OCI-M1 (cell line): ENCODE results near the gene CRYGN.

Source experiments
- DNase-seq: peaks from one replicate; lab custom pipeline; 2025; lab: John Stamatoyannopoulos, UW

CRYGN gene, protein sequence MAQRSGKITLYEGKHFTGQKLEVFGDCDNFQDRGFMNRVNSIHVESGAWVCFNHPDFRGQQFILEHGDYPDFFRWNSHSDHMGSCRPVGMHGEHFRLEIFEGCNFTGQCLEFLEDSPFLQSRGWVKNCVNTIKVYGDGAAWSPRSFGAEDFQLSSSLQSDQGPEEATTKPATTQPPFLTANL

DNA sequence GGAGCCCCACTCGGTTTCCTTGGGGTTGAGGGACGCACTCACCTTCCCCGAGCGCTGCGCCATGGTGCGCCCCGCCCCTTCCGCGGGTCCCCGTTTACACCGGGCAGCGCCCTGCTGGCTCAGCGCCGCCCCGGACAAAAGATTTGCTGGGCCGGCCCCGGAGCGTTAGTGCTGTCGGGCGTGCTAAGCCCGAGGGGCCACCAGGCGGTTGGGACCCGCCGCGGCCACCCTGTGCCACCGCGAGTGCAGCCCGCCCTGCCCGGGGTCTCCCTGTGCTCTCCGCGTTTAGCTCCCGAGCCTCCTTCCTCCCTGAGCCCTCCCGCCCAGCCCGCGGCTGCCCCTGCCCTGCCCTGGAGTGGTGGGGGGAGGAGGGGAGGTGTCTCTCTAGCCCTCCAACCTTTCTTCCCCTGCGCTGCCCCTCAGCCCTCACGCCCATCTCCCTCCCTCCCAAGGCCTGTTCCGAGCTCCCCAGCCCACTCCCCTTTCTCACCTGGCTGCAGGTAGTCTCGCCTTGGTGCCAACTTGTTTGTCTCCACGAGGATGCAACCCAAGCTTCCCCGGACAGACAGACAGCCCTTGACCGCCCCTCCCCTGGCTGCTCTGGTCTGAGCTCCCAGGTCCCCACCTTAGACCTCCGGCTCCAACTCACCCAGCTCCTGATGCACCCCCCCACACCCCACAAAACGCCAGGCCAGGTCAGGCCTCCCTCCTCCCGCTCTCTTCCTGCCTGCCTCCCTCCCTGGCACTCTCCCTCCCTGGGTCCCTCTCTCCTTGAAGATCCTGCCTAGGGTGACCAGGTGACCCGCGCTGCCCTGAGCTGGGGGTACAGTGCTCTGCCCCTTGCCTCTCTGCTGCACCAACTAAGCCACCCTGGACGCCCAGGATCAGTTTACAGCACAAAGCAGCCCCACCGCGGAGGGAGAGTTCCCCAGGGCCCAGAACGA is at the start of gene CRYGN:
CRYGN (minus strand) TSS at position 287 of the 944 bp plus-strand sequence; CDS start at position 63, 224 bp downstream.
- no peak for DNase-seq

DNA sequence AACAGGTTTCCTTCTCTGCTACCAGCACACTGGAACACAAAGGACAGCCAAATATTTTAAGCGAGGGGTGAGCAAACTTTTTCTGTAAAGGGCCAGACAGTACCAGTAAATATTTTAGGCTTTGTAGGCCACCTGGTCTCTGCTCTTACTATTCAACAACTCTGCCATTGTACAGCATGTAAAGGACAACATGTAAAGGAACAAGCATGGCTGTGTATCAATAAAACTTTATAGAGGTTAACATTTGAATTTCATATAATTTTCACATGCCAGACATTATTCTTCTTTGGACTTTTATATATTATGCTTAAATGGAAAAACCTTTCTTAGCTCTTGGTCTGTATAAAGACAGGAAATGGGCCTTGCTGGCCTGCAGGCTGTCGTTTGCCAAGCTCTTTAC is 49.6 kb upstream of the CRYGN start:
- no peak for DNase-seq

DNA sequence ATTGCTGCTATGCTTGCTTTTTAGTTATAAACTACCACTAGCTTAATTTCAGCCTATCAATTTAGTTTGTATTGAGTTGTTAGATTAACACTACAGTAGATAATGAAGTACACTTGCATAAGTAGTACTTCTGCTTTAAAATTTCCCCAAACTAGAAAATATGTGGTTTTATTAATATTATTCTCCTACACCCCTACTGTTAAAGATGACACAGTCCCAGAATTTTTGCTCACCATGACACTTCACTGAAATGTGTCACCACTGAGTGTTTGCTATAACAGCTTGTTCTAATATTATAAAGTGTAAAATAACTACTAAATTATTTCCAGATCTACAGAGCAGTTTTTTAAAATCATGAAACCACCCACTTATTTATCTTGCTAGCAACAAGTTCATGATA is 48.2 kb upstream of the CRYGN start:
- no peak for DNase-seq

DNA sequence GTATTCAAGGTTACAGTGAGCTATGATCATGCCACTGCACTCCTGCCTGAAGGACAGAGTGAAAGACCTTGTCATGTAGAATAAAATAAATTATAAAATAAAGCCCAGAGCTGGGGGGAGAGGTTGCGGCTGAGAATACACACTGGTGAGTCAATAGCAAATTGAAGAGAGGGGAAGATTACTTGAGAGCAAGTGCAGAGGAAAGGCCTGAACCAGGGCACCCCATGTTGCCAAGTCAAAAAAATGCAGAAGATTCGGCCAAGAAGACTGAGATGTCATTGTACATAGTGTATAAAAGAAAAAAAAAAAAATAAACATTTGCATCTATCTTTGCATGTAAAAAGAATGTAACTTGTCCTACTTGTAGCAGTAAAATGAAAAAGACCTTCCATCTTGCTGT is 47.3 kb upstream of the CRYGN start:
- no peak for DNase-seq

DNA sequence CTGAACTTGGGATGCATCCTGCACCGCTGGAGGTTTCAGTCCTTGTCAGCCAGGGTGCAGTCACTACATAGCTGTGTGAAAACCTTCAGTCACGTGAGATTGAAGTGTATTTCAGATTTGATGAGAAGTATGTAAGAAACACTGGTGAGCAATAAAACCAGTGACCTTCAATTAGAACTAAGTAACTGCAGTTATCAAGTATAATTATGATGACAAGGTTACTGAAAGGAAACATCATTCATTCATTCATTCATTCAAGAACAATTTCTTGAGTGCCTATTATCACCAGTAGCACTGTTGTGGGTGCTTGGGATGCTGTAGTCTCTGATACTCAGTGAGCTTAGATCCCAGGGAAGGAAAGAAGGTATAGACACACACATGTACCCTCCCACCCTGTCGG is 46.1 kb upstream of the CRYGN start:
- no peak for DNase-seq

DNA sequence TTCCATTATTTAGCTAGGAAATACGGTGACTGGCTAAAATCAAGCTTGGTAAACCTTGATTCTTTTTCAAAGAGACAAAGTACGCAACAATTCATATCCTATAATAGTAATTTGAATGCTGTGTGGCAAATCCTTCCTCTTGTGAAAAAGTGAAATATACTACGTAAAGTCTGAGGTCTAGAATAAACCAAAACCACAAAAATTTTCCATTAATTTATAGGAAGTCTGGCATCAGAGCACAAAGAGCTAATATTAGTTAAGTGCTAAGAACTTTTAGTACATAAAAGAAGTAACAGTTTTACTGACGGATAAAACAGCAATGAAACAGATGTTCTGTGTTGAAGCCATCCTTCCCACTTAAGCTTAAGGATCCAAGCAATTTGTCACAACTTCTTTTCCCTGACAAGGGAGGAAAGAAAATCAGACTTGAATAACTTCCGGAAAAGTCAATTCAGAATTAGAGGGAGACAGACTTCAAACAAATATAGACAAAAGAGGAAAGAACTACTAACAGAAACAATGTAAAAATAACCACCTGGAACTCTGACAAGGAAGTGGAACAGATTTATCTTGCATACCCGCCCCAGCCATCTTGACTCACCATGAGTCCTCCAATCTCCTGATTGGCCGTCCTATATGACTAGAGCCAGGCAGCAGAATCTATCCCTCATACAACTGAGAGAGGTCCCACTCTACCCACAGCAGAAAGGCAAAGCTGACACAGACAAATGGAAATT is 45.2 kb upstream of the CRYGN start:
- no peak for DNase-seq

DNA sequence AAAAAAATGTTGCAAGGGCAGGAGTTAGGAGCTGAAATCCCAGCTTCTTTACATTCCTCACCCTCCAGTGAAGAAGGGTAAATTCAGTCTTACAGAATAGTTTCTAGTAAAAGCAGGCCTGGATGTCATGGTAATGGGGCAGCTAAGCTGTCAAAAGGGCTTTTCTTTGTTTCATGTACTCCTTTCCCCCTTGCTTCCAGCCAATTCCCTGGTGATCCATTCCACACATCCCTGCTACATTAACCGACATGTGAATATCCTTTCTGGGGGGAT is 43.7 kb upstream of the CRYGN start:
- no peak for DNase-seq

DNA sequence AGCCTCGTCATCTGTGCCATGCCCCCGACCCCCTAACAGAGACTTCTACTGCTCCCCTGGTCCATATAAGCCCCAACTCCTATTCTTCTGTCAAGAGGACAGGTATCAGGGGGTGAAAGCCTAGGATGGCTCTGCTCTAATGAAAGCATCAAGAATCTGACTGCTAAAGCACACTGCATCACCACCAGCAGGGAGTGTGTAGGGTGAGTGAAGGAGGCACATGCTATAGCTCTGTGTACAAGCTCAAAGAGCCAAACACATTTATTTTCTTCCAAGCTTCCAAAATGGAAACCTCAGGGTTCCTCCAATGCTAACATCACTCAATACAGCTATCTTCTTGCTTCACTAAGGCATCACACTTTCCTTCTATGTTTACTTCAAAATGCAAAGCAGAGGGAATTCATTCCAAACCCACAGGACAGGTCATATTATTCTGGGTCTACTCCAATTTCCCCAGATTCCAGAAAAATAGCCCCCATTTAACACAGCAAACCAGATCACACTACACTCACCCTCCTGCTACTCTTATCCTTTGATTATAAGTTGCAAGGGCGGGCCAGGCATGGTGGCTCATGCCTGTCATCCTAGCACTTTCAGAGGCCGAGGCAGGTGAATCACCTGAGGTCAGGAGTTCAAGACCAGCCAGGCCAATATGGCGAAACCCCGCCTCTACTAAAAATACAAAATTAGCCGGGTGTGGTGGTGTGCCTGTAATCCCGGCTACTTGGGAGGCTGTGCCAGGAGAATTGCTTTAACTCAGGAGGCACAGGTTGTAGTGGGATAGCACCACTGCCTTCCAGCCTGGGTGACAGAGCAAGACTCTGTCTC is 43.2 kb upstream of the CRYGN start:
- DNase-seq = no peak

DNA sequence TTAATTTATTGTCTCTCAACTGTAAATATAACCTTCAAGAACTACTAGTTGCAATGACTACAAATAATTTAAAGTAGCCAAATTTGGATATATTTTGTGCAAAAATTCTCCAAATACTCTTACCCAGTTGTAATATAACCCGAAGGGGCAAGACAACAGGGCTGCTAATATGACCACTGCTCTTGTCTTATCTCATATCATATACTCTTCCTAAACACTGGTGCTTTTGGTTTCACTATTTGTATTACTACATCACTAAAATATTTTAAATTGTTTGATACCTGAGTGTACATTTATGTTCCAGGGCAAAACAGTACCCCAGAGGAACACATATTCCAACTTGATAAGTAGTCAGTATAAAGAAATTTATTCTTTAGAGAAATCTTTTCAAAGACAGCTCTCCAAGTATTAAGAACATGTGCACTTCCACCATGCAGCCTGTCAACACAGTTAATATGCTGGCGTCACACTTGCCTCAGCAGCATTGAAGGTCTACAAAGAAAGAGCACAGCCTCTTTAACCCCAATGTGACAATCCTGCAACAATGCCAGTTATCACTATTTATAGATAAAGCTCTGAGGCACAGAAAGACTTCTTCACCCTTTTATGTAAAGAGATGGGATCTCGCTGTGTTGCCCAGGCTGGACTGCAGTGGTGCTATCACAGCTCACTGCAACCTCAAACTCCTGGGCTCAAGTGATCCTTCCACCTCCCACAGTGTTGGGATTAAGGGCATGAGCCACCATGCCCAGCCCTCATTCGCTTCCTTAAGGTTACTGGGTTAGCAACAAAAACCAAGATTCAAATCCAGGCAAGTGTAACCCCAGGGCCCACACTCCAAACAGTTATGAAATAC is 41.9 kb upstream of the CRYGN start:
- DNase-seq = no peak

DNA sequence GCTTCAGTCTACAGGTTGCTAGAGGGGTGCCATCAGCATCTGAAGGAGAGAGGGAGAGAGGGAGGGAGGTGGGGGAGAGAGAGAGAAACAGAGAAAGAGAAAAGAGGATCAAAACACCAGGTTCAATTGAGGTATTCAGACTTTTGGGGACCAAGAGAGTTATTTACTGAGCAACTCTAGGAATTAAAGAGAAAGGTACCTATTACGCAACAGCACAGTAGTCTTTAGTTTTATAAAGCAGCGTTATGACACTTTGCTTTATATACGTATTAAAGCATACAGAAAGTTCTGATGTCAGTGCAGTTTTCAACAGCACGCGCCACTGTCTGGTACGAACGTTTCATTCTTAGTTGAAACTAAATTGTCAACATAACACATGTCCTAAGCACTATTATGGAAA is 37.9 kb upstream of the CRYGN start:
- DNase-seq = no peak

DNA sequence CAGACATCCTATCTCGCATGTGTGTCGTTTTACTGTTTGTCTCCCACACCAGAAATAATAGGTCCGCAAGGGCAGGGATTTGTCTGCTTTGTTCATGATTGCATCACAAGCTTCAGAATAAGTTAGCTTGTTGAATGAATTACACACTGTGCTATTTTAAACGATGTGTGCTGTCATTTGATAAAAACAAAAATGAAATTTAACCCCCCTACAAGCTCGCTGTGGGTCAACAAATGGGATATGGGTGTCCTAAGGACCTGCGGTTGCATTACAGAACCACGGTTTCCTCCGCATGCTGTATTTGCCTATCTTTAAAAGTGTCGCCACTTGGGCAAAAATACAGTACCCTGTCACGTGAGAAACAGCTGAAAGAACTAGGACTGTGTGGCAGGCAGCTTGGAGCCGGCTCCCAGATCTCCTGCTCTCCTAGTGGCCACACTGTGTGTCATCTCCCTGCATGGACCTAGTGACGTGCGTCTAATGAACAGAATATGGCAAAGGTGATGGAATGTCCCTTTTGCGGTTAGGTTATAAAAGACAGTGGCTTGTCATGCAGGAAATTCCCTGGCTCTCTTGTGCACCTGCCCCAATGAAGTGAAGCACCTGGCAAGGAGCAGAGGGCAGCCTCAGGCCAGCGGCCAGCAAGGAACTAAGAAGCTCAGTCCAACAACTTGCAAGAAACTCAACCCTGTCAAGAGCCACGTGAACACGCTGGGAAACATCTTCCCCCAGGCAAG is 32.9 kb upstream of the CRYGN start:
- DNase-seq = no peak

DNA sequence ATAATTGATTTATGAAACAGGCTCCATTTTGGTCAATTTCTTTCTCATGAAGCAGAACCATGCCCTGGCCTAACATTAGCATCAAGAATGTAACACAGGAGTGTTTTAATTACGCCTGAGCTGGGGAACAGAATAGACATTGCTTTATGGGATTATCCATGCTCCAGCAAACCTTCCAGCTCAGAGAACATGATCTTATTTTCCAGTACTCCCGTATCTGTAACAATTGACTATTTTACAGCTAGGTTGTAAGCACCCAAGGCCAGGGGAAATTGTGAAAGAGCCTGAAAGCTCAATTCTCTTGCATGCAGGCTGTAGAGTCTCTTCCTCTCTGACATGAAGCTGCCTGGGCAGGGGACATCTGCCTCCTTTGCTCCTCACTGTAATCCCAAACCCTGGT is 30.8 kb upstream of the CRYGN start:
- DNase-seq = no peak

DNA sequence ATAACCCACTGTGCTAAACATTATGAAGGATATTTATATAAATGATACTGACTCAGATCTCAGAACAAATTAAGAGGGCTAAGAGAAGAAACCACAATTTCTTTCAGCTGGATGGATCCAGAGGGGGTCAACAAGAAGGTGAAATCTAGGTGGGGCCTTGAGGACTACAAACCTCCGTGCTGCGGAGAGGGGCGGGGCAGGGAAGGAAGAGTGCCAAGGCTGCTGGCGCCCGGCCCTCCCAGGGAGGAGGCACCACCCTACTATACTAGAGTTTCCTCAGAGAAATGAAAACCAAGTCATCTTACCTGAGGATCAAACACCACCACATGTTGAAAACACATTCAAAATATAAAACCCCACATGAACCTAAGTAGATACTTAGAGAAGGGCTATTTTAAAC is 29.3 kb upstream of the CRYGN start:
- no peak for DNase-seq

DNA sequence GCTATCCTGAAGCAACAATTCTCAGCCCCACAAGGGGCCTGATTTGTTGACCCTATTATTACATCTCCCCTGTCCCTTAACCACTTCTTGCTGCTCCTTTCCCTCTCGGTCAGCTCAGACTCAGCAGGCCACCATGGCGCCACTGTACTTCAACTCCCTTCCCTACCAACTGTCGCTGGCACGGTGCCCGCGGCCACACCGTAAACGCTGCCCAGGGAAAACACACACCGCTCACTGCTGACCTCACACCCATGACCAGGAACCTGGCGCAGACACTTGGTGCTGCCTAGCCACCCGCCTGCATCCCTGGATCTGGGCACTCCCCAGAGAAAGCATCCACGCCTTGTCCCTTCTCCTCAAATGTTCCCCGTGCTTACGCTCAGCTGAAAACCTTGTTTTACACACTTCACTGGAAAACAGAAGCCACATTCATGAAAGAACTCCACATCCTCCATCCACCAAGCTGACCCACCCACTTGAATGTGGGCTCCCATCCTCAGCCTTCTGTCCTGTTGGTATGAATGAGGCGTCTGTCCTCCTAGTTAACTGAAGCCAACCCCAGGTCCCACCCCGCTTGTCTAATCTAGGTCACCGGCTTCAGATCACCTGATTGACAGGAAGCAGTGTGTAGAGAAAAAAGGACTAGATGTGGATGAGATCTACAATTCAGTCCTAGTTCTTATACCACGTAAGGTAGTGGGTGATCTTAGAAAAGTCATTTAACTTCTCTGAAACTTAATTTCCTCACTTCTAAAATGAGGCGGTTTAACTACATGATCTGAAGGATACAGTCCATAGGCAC is 28.5 kb upstream of the CRYGN start:
- DNase-seq = no peak

DNA sequence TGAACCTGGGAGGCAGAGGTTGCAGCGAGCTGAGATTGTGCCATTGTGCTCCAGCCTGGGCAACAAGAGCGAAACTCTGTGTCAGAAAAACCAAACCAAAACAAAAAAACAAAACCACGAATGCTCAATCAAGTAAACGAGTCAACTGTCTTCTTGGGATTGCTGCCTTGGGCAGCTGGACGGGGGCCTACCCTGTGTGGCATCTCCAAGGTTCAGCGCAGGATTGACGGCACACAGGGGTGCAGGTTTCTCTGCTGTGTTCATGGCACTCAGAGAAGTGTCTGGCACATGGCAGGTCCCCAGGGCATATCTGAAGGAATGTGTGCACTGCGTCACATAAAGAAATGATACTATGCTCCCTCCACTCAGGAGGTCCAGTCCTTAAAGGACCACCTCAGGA is 25.2 kb upstream of the CRYGN start:
- no peak for DNase-seq

DNA sequence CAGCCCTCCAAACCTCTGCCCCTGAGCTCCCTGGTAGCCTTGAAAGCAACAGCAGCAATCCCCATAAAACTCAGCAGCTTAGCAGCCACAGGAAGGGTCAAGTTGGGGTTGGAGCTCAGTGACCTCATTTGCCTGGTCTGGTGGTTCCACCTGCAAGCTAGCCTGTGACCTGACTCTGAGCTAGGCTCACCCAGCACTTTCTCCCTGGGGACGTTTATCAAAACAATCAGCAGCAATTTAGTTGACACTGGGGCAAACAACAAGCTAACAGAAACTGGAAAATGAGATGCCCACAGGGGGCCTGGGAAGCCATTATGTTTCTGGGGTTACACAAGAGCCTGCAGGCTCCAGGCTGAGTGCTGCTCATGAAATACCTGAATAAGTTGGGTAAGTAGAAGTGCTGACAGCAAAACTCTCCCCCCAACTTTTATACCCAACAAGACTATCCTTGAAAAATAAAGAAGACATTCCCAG is 22.4 kb upstream of the CRYGN start:
- no peak for DNase-seq

DNA sequence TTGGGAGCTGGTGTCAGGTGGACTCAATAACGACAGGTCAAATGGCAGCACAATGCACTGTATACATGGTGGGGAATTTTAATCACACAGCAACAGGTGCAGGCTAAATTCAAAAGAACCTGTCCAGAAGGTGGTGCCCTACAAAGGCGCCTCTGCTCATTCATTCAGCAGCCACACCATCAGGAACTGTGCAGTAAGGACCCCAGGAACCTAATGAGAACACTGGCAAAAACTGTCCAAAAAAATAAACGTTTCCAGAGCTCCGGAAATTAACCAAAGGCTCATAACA is 21.9 kb upstream of the CRYGN start:
- no peak for DNase-seq

DNA sequence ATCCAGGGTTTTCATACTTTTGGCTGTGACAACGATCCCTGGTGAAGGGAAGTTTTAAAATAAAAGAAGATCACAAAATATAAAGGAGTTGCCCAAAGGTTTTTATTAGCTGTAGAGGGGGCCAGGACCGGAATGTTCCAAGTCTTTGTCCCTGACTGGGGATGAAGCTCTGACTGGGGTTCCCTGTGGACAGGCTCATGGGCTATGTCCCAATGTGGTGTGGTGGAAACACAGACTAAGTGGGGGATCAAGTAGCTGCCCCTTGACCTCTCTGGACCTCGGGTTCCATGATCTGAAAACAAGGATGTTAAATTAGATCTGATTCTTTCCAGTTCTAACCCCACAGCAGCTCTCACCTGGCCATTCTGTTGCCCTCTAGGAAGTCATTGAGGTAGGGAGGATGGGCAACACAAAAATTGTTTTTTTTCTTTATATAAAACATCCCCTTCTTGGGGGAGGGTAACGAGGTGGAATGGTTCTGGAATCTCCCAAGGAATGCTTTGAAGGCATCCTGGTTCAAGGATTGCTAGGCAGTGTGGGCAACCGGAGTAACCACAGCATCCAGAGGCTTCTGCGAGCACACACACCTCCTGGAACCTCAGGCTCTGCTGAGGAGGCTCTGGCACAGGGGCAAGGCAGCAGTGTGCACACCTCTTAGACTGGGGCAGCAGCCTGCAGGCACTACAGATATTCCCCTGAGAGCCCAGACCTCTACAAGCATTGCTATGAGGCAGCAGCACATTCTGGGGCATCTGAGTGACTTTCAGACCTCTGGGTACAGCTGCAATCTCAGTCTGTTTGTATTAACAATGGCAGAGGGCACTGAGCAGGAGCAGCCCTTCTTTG is 21.4 kb upstream of the CRYGN start:
- DNase-seq = no peak

DNA sequence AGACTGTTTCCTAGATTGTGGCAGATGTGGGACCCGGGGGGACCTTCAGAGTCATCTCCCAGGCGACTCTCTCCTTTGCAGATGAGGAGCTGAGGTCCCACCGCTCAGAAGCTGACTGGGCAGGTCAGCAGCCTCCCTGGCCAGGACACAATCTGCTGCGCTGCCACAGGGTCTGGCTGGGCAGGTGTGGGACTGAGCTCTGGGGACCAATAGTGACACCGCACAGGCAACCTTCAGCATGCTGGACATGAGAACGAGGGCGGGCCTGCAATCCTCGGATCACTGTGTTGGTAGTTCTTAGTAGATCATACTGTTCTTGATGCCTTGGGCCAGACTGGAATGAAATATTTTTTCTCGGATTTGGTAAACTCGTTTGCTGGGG is 20.5 kb upstream of the CRYGN start:
- DNase-seq = no peak
